Activated naive CD4-positive, alpha-beta T cell treated with anti-CD3 and anti-CD28 coated beads, Interleukin-2, amount 50 U/mL, for 24 hours (primary cell): ENCODE measurements around the gene DCP1A.

Source experiments
- H3K27ac Mint-ChIP-seq: one replicate; pipeline ENCODE4 v1.8.0; 2021; ENCODE audit warnings: mild to moderate bottlenecking, mixed read lengths
- H3K27me3 Mint-ChIP-seq: one replicate; pipeline ENCODE4 v1.8.0; 2021; ENCODE audit warnings: mixed read lengths
- H3K36me3 Mint-ChIP-seq: one replicate; pipeline ENCODE4 v1.8.0; 2021; ENCODE audit warnings: mixed read lengths
- H3K4me1 Mint-ChIP-seq: one replicate; pipeline ENCODE4 v1.8.0; 2021; ENCODE audit warnings: mixed read lengths
- H3K4me3 Mint-ChIP-seq: one replicate; pipeline ENCODE4 v1.8.0; 2021; ENCODE audit warnings: mild to moderate bottlenecking, mixed read lengths
- H3K9me3 Mint-ChIP-seq: one replicate; pipeline ENCODE4 v1.8.0; 2021; ENCODE audit warnings: mixed read lengths

The DCP1A gene

GRCh38 chr3:53247619-53248018 lies 99.7 kb downstream of the DCP1A start:
- Mint-ChIP-seq H3K27ac (no peak overlapping the region), H3K27me3 (no peaks in the 10 kb centered on the region), H3K9me3 (no peaks in the 10 kb centered on the region), H3K36me3 (peaks cover 8% of the 10 kb centered on the region), H3K4me1 (peaks cover 58% of the 10 kb centered on the region), H3K4me3 (no peak overlapping the region)

GRCh38 chr3:53244271-53244670 lies 103.1 kb downstream of the DCP1A start:
- Mint-ChIP-seq H3K36me3 (peaks cover 12% of the 10 kb centered on the region), H3K27me3 (no peaks in the 10 kb centered on the region), H3K9me3 (no peaks in the 10 kb centered on the region), H3K27ac (no peak overlapping the region), H3K4me1 (peaks cover 33% of the 10 kb centered on the region), H3K4me3 (no peak overlapping the region)

GRCh38 chr3:53243785-53244184 lies 103.6 kb downstream of the DCP1A start:
- Mint-ChIP-seq H3K4me1 (peaks cover 32% of the 10 kb centered on the region), H3K27me3 (no peaks in the 10 kb centered on the region), H3K9me3 (no peaks in the 10 kb centered on the region), H3K27ac (no peak overlapping the region), H3K36me3 (peaks cover 12% of the 10 kb centered on the region), H3K4me3 (no peak overlapping the region)

GRCh38 chr3:53243165-53243564 lies 104.2 kb downstream of the DCP1A start:
- Mint-ChIP-seq H3K27me3 (no peaks in the 10 kb centered on the region), H3K36me3 (peaks cover 13% of the 10 kb centered on the region), H3K9me3 (no peaks in the 10 kb centered on the region), H3K27ac (no peak overlapping the region), H3K4me3 (no peak overlapping the region), H3K4me1 (peaks cover 26% of the 10 kb centered on the region)

- Mint-ChIP-seq H3K4me1 (peaks cover 20% of the 10 kb centered on the region), H3K27ac (no peak overlapping the region), H3K27me3 (no peaks in the 10 kb centered on the region), H3K4me3 (no peak overlapping the region), H3K36me3 (peaks cover 11% of the 10 kb centered on the region), H3K9me3 (no peaks in the 10 kb centered on the region)
Observed at GRCh38 chr3:53242642-53243041, 104.7 kb downstream of the DCP1A start.

- H3K4me1 Mint-ChIP-seq: peaks cover 19% of the 10 kb centered on the region
- H3K27me3 Mint-ChIP-seq: no peaks in the 10 kb centered on the region
- no peaks in the 10 kb centered on the region for H3K9me3 Mint-ChIP-seq
- peaks cover 10% of the 10 kb centered on the region for H3K36me3 Mint-ChIP-seq
- H3K4me3 Mint-ChIP-seq: no peak overlapping the region
- no peak overlapping the region for H3K27ac Mint-ChIP-seq
Observed at GRCh38 chr3:53242155-53242554, 105.2 kb downstream of the DCP1A start.

GRCh38 chr3:53240989-53241972 lies 106.1 kb downstream of the DCP1A start:
- no peak overlapping the region for H3K4me3 Mint-ChIP-seq
- H3K27ac Mint-ChIP-seq: no peak overlapping the region
- H3K36me3 Mint-ChIP-seq: peaks cover 9% of the 10 kb centered on the region
- H3K27me3 Mint-ChIP-seq: no peaks in the 10 kb centered on the region
- H3K9me3 Mint-ChIP-seq: no peaks in the 10 kb centered on the region
- H3K4me1 Mint-ChIP-seq: peaks cover 18% of the 10 kb centered on the region

- H3K36me3 Mint-ChIP-seq: peaks cover 9% of the 10 kb centered on the region
Observed at GRCh38 chr3:53239800-53240199, 107.5 kb downstream of the DCP1A start.

GRCh38 chr3:53238886-53239285 lies 108.5 kb downstream of the DCP1A start:
- Mint-ChIP-seq H3K4me1 (peaks cover 10% of the 10 kb centered on the region), H3K4me3 (no peak overlapping the region), H3K27ac (no peak overlapping the region), H3K36me3 (peaks cover 9% of the 10 kb centered on the region), H3K27me3 (no peaks in the 10 kb centered on the region), H3K9me3 (no peaks in the 10 kb centered on the region)

More at GRCh38 chr3:53239800-53240199, 107.5 kb downstream of the DCP1A start:
- Mint-ChIP-seq H3K9me3 (no peaks in the 10 kb centered on the region), H3K27me3 (no peaks in the 10 kb centered on the region), H3K27ac (no peak overlapping the region), H3K4me3 (no peak overlapping the region), H3K4me1 (peaks cover 12% of the 10 kb centered on the region)

GRCh38 chr3:53238051-53238850 lies 109.1 kb downstream of the DCP1A start:
- Mint-ChIP-seq H3K27me3 (no peaks in the 10 kb centered on the region), H3K4me1 (peaks cover 4% of the 10 kb centered on the region), H3K36me3 (peaks cover 11% of the 10 kb centered on the region), H3K4me3 (no peak overlapping the region), H3K9me3 (no peaks in the 10 kb centered on the region), H3K27ac (peak overlapping the region; percentile 47)

- H3K4me3 Mint-ChIP-seq: no peak overlapping the region
- no peaks in the 10 kb centered on the region for H3K27me3 Mint-ChIP-seq
- no peaks in the 10 kb centered on the region for H3K9me3 Mint-ChIP-seq
- peaks cover 9% of the 10 kb centered on the region for H3K36me3 Mint-ChIP-seq
- no peaks in the 10 kb centered on the region for H3K4me1 Mint-ChIP-seq
- no peak overlapping the region for H3K27ac Mint-ChIP-seq
Observed at GRCh38 chr3:53236112-53236841, 111.1 kb downstream of the DCP1A start.

- Mint-ChIP-seq H3K27me3 (no peaks in the 10 kb centered on the region), H3K27ac (no peak overlapping the region), H3K4me3 (no peak overlapping the region), H3K36me3 (peaks cover 9% of the 10 kb centered on the region), H3K9me3 (no peaks in the 10 kb centered on the region), H3K4me1 (no peaks in the 10 kb centered on the region)
Observed at GRCh38 chr3:53235545-53235944, 111.8 kb downstream of the DCP1A start.

GRCh38 chr3:53234841-53235232 lies 112.5 kb downstream of the DCP1A start:
- Mint-ChIP-seq H3K9me3 (no peaks in the 10 kb centered on the region), H3K4me3 (no peak overlapping the region), H3K36me3 (peaks cover 8% of the 10 kb centered on the region), H3K27me3 (no peaks in the 10 kb centered on the region), H3K27ac (no peak overlapping the region), H3K4me1 (no peaks in the 10 kb centered on the region)

GRCh38 chr3:53234130-53234840 lies 113.1 kb downstream of the DCP1A start:
- H3K4me3 Mint-ChIP-seq: no peak overlapping the region
- H3K27me3 Mint-ChIP-seq: no peaks in the 10 kb centered on the region
- no peaks in the 10 kb centered on the region for H3K4me1 Mint-ChIP-seq
- H3K36me3 Mint-ChIP-seq: peaks cover 7% of the 10 kb centered on the region
- H3K27ac Mint-ChIP-seq: peak overlapping the region; percentile 35
- no peaks in the 10 kb centered on the region for H3K9me3 Mint-ChIP-seq
